ENCODE results near the gene DUOX1.

The DUOX1 gene

DNA sequence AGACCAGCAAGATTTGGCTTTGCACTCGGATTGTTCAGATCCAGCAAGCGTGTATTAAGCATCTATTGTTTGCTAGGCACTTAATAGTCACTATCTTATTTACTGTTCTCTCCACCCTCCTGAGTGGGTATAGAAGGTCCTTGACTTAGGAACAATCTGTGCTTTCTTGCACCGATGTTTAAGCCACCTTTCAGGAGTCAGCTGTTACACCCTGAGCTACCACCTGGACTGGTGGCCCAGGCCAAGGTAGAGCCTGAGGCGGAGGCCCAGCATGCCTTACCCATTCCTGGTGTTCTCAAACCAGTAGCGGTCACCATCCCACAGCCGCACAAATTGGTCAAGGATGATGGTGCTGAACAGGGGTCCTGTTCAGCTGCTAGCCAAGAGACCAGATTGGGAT lies 10.0 kb downstream of the DUOX1 start:
- in situ Hi-C loops (cut with MboI; ENCODE audit: low sequenced_read_pairs): no loop called here

DNA sequence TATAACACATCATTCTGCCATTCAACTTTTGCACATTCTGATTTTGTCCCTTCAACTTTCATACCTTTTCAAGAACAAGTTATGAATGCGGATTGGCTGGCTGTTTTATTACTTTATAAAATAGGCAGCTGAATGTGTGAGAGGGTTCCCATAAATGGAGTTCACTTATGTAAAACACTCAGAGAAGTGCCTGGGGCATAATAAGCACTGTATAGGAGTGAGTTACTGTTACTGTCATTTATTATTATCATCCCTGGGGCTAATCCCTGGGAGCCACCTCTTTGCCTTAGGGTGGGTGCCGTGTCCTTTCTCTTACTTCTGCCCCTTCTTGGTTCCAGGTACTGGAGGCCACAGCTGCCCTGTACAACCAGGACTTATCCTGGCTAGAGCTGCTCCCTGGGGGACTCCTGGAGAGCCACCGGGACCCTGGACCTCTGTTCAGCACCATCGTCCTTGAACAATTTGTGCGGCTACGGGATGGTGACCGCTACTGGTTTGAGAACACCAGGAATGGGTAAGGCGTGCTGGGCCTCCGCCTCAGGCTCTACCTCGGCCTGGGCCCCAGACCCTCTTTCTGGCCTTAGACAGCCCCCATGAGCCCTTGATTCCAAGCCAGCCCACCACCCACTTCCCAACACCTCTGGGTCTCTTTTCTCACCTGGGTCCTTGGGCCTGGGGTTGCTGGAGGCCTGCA lies 10.9 kb downstream of the DUOX1 start:
- in situ Hi-C loops (cut with MboI; ENCODE audit: low sequenced_read_pairs): no loop called here

DNA sequence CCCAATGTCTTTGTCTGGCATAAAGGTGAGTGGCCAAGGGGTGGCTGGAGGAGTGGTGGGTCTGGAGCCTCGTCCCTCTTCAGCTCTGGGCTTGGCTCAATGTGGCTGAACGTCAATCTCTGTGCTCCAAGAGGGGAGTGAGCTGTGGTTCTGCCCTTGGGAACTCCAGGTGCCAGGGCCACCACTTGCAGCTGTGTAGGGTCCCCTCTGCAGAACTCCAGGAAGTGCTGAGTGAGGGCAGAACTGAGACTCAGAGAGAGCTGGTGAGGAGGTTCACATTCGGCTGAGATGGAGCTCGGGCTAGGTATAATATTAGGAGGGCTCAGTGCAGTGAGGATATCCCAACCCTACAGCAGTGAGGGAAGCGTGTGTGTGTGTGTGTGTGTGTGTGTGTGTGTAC lies 11.6 kb downstream of the DUOX1 start:
- in situ Hi-C loops (cut with MboI; ENCODE audit: low sequenced_read_pairs): no loop called here

DNA sequence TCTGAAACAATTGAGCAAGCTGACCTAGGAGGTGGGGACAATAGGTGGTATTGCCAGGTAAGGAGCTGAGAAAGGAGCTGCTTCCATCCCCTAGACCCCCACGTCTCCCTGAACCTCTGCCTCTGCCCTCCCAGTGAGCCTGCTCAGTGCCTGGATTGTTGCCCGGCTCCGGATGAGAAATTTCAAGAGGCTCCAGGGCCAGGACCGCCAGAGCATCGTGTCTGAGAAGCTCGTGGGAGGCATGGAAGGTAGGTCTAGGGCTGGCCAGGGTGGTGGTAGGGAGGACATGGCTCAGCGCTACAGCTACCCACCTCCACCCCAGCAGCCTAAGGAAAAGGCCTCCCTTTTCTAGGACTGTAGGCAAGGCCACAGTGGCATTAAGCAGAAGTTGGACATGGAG lies 13.3 kb downstream of the DUOX1 start:
- in situ Hi-C loops (cut with MboI; ENCODE audit: low sequenced_read_pairs): no loop called here

DNA sequence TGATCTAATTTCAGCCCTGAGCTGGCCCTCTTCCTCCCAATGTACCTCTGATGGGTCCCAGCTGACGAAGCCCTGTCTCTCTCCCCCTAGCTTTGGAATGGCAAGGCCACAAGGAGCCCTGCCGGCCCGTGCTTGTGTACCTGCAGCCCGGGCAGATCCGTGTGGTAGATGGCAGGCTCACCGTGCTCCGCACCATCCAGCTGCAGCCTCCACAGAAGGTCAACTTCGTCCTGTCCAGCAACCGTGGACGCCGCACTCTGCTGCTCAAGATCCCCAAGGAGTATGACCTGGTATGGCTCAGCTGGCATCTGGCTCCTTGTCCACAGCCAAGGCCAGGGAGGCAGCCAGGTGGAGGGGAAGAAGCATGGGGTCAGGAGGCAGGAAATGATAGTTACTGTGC lies 14.2 kb downstream of the DUOX1 start:
- in situ Hi-C loops (cut with MboI; ENCODE audit: low sequenced_read_pairs): no loop called here

DNA sequence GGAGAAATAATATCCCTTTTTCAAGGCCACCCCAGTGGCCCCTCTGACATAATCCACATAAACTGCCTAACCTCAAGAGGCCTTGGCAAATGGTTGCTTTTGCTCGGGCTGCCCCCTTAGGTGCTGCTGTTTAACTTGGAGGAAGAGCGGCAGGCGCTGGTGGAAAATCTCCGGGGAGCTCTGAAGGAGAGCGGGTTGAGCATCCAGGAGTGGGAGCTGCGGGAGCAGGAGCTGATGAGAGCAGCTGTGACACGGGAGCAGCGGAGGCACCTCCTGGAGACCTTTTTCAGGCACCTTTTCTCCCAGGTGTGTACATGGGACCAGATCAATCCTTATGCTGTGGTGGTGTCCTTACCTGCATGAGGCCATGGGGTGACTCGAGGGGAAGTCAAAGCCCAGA lies 15.0 kb downstream of the DUOX1 start:
- in situ Hi-C loops (cut with MboI; ENCODE audit: low sequenced_read_pairs): no loop called here

DNA sequence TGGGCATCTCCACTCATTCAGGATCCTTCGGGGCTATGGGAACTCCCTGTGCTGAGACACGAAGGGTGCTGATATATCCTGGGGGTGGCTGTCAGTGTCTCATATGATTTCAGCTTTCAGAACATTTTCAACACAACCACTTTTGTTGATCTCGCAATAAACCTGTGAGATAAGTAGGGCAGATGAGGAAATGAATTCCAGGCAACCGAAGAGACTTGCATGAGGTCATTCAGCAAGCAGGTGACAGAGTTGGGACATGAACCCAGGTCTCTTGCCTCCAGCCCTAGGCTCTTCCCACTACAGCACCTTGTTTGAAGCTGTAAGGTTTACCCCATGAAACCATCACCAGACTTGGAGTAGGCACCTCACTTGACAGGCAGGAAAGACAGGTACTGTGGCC lies 16.6 kb downstream of the DUOX1 start:
- in situ Hi-C loops (cut with MboI; ENCODE audit: low sequenced_read_pairs): no loop called here

DNA sequence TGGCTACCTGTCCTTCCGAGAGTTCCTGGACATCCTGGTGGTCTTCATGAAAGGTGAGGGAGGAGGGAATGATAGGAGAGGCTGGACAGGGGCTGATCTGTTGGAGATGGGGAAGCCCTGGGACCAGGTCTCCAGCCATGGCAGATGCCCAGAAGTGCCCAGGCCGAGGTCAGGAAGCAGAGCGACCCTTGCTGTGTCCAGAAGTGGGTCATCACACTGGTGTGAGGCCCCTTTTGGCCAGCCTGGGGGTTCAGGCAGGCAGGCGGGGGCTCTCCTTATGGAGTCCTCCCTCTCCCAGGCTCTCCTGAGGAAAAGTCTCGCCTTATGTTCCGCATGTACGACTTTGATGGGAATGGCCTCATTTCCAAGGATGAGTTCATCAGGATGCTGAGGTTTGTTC lies 17.8 kb downstream of the DUOX1 start:
- in situ Hi-C loops (cut with MboI; ENCODE audit: low sequenced_read_pairs): no loop called here

DNA sequence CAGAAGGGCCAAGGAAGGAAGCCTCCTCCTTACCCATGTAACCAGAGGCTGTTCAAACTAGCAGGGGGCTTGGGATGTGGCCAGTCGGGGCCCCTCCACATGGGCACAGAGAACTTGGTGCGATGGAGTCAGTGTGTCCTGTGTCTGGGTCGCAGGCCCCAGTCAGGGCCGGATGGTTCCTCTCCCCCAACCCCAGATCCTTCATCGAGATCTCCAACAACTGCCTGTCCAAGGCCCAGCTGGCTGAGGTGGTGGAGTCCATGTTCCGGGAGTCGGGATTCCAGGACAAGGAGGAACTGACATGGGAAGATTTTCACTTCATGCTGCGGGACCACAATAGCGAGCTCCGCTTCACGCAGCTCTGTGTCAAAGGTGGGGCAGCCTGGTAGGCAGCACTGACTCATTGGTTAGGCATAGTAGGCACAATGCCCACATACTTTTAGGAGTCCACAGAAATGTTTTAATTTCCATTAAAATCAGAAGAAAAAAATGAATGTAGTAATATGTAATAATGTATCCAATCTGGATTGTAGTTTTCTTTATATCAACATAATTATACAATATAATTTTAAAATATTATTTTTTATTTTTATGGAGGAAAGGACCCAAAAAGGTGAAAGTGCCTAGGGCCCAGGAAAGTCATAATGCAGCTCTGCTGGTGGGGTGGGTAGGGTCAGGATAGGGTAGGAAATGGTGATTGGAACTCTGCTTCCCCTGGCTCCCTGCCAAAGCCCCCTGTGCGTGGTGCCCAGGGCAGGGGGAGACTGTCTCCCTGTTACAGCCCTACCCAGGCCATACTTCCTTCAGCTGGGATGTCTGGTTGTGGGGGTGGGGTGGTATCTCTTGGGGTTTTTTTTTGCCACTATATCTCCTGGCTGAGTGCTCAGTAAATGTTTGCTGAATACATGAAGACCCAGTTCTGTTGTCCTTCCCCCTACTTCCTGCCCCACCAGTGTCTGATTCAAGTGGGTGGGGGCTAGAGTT lies 18.6 kb downstream of the DUOX1 start:
- in situ Hi-C loops (cut with MboI; ENCODE audit: low sequenced_read_pairs): no loop called here

DNA sequence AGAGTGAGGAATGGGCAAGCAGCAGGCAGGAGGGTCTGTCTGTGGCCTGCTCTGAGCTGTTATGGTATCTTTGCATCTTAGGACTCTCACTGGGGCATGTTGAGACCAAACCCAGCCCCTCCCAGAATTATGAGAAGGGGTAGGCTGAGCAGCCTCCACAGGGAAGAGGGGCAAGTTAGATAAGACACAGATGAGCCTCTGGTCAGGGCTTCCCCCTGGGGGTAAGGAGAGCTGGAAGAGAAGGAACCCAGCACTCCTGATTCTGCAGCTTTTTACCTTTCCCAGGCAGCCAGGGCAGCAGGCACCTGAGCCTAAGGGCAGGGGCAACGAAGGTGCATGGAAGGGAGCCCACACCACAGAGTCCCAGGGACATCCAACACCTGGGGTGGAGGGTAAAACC lies 19.3 kb downstream of the DUOX1 start:
- in situ Hi-C loops (cut with MboI; ENCODE audit: low sequenced_read_pairs): no loop called here

DNA sequence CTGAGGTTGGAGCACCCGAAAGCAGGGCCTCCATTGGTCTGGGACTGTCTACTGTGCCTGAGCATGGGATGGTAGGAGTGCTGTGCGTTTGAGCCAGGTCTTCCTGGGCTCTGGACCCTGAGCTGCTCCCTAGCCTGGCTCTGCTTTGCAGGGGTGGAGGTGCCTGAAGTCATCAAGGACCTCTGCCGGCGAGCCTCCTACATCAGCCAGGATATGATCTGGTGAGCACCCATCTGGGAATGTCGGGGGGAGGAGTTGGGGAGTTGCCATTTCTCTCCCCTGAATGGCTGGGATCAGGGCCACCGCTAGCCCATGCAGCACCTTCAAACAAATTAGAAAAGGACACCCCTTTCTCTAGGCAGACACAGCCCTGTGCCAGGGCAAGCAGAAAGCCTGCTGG lies 20.7 kb downstream of the DUOX1 start:
- in situ Hi-C loops (cut with MboI; ENCODE audit: low sequenced_read_pairs): loop anchor here (25.0 kb wide), 1 partner anchor 462 kb away; no protein-coding TSS in a partner anchor

DNA sequence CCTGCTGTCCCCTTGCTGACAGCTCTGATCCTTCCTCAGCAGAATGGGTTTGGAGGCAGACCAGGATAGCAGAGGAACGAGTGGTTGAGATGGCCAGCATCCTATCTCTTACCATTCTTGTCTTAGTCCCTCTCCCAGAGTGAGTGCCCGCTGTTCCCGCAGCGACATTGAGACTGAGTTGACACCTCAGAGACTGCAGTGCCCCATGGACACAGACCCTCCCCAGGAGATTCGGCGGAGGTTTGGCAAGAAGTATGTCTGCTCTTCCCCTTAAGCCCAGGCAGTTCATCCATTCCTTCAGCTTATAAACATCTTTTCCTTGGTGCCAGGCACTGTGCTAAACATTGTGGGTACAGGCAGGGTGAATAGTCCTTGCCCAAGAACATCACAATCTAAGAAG lies 21.2 kb downstream of the DUOX1 start:
- in situ Hi-C loops (cut with MboI; ENCODE audit: low sequenced_read_pairs): loop anchor here (25.0 kb wide), 1 partner anchor 461 kb away; no protein-coding TSS in a partner anchor

DNA sequence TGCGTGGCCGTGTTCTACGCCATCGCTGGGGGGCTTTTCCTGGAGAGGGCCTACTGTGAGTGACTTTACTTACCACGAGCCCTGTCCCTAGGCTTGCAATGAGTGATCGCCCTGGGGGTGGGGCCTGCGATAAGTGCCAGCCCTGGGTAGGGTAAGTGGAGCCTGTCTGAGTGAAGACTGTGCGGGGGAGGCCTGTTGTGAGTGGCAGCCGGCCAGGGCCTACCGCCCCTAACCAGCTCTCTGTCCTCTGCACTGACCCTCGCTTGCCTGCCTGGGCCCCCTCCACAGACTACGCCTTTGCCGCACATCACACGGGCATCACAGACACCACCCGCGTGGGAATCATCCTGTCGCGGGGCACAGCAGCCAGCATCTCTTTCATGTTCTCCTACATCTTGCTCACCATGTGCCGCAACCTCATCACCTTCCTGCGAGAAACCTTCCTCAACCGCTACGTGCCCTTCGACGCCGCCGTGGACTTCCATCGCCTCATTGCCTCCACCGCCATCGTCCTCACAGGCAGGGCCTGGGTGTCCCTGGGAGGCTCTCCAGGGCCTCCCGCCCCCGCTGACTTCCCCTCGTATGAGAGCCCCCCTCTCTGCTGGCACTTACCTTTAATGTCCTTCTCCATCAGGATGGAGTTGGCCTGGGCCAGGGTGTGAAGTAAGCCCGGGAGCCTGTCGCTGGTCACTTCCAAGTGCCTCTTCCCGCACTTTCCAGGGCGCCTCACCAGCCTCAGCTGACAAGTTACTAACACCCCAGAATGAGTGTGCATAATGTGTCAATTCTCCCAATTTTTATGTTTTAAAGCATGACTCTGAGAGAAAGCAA lies 22.4 kb downstream of the DUOX1 start:
- in situ Hi-C loops (cut with MboI; ENCODE audit: low sequenced_read_pairs): loop anchor here (25.0 kb wide), 1 partner anchor 460 kb away; no protein-coding TSS in a partner anchor

DNA sequence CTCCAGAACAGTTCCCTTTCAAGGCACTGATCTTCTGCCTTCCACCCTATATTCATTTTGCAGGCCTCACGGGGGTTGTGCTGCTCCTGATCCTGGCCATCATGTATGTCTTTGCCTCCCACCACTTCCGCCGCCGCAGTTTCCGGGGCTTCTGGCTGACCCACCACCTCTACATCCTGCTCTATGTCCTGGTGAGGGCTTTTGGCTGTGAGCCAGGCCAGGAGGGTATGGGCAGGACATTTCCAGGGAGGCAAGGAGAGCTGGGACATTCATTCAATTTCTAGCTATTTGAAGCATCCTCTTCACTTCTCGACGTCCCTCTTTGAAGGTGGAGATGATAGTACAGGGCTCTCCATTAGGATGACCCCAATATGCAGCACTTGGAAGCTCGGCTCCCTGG lies 25.9 kb downstream of the DUOX1 start:
- in situ Hi-C loops (cut with MboI; ENCODE audit: low sequenced_read_pairs): loop anchor here (25.0 kb wide), 1 partner anchor 457 kb away; no protein-coding TSS in a partner anchor

DNA sequence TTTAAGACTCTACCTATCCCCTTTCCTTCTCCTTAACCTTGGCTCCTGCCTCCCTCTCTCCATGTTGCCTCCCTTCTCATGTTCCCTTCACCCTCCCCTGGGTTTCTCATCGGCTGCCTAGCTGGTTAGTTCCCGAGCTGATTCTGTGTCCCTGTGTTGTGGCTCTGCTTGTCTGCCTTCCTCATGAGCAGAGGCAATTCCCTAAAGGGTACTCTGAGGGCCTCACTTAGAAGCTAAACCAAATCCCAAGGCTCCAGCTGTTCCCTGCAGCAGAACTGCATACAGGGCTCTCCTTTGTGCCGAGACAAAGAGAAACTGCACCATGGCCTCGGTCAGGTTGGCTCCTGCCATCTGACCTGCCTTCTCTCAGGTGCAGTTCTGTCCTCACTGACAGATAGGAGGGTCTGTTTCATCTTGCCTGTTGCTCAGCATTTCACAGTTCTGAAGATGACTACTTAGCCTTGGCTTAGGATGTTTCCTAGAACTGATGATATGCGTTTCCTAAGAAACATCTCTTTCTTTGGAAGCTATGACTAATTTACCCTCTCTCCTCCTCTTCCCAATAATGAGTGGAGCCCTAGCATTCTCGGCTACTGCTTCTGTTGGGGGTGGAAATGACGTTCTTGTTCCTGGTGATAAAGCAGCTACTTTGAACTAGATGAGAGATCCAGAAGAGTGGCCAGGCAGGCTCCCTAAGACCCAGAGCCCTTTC lies 27.1 kb downstream of the DUOX1 start:
- in situ Hi-C loops (cut with MboI; ENCODE audit: low sequenced_read_pairs): loop anchor here (25.0 kb wide), 1 partner anchor 455 kb away; no protein-coding TSS in a partner anchor

DNA sequence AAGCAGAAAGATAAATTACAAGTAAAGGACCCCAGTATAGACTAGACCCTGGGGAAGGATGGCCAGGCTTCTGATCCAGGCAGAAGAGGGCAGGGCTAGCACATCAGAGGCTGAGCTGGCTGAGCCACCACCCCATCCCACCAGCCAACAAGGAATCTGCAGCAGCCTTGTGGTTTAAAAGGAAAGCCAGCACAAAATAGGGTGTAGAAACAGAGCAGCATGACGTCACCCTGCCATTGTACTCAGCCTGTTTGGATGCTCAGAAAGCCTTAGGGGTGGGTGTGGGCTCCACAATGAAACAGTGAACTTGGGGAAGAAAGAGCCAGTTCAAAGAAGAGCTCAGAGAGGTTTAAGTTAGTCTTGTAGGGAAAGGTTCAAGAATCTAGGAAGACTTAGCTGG lies 28.2 kb downstream of the DUOX1 start:
- in situ Hi-C loops (cut with MboI; ENCODE audit: low sequenced_read_pairs): loop anchor here (25.0 kb wide), 1 partner anchor 454 kb away; no protein-coding TSS in a partner anchor

DNA sequence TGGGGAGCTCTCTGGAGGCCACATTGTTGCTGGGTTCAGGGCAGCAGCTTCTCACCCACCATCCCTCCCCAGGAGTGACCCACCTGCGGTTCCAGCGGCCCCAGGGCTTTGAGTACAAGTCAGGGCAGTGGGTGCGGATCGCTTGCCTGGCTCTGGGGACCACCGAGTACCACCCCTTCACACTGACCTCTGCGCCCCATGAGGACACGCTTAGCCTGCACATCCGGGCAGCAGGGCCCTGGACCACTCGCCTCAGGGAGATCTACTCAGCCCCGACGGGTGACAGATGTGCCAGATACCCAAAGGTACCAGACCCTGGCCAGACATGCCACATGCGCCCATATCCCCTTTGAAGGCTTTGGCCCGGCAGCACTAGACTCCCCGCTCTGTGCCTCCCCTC lies 31.9 kb downstream of the DUOX1 start:
- in situ Hi-C loops (cut with MboI; ENCODE audit: low sequenced_read_pairs): loop anchor here (25.0 kb wide), 1 partner anchor 451 kb away; no protein-coding TSS in a partner anchor

DNA sequence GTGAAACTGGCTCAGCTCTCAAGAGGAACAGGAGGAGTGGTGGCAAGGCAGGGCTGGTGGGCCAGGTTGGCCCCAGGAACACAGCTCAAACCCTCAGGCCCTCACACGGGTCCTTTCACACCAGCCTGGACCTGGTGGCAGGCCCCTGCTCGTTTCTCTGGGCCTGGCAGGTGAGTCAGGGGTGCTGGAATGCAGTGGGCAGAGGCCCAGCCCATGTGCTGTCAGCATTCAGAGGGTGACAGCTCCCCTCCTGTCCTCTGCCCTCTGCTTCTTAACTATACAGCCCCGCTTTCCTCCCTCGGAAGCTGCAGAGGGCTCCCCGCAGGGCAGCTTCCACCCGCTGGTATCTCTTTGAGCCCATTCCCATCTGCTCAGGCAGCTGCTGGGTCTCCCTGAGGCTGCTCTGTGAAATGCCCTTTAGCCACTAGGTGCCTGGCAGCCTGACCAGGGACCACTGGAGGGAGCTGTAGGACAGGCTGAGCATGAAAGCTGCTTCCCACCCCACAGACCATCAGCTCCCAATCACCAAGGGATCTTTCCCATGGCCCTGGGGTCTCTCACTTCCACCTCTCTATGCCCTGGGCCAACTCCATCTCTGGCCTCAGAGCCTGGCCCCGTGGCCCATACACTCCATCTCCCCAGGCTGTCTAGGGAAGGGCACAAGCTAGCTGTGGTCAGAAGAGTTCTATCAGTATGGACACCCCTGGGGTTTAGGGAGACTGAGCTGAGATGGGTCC lies 33.1 kb downstream of the DUOX1 start:
- in situ Hi-C loops (cut with MboI; ENCODE audit: low sequenced_read_pairs): loop anchor here (25.0 kb wide), 1 partner anchor 449 kb away; no protein-coding TSS in a partner anchor

DNA sequence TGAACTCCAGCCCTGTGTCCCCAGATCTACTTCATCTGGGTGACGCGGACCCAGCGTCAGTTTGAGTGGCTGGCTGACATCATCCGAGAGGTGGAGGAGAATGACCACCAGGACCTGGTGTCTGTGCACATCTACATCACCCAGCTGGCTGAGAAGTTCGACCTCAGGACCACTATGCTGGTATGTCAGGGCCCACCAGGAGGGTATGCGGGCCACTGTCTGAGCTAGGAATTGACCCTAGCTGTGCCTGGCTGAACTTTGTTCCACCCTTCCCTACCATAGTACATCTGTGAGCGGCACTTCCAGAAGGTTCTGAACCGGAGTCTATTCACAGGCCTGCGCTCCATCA lies 33.7 kb downstream of the DUOX1 start:
- in situ Hi-C loops (cut with MboI; ENCODE audit: low sequenced_read_pairs): loop anchor here (25.0 kb wide), 1 partner anchor 449 kb away; no protein-coding TSS in a partner anchor

All from HL-60/S4 (cell line).